NCI-H748 (cell line): ENCODE measurements around the gene NCS1.
"Not testable (repeated sequence)": the region's sequence is repeated elsewhere in the genome, so short reads cannot be mapped to it uniquely, and the experiment has no call there.

Source experiments
- DNase-seq: peaks from one replicate; lab custom pipeline; 2025; ENCODE audit not compliant: unreplicated experiment; lab: John Stamatoyannopoulos, UW

The NCS1 gene

GRCh38 chr9:130235558-130236435 lies 63.6 kb downstream of the NCS1 start:
- DNase-seq = peak; percentile 72

- DNase-seq = no peak
Observed at GRCh38 chr9:130236436-130236985, 64.3 kb downstream of the NCS1 start.

- DNase-seq = no peak
Observed at GRCh38 chr9:130237076-130237475, 64.9 kb downstream of the NCS1 start.

- no peak for DNase-seq
Observed at GRCh38 chr9:130237763-130238524, 65.7 kb downstream of the NCS1 start.

GRCh38 chr9:130239363-130239695 lies 67.1 kb downstream of the NCS1 start:
- DNase-seq = no peak

GRCh38 chr9:130239741-130240241 lies 67.6 kb downstream of the NCS1 start:
- no peak for DNase-seq

- DNase-seq = peak; percentile 70
Observed at GRCh38 chr9:130240410-130241197, 68.4 kb downstream of the NCS1 start.

- DNase-seq = no peak
Observed at GRCh38 chr9:130241198-130241535, 69.0 kb downstream of the NCS1 start.

- no peak for DNase-seq
Observed at GRCh38 chr9:130242270-130243014, 70.2 kb downstream of the NCS1 start.

- DNase-seq = peak; percentile 81
Observed at GRCh38 chr9:130243015-130243881, 71.0 kb downstream of the NCS1 start.

- no peak for DNase-seq
Observed at GRCh38 chr9:130243882-130244170, 71.6 kb downstream of the NCS1 start.

GRCh38 chr9:130244548-130245165 lies 72.5 kb downstream of the NCS1 start:
- no peak for DNase-seq

GRCh38 chr9:130245474-130245873 lies 73.3 kb downstream of the NCS1 start:
- no peak for DNase-seq

- no peak for DNase-seq
Observed at GRCh38 chr9:130246126-130246525, 73.9 kb downstream of the NCS1 start.

GRCh38 chr9:130254747-130255630 lies 82.8 kb downstream of the NCS1 start:
- peak; percentile 44 for DNase-seq

GRCh38 chr9:130255631-130256134 lies 83.5 kb downstream of the NCS1 start:
- no peak for DNase-seq

- DNase-seq = peak; percentile 14
Observed at GRCh38 chr9:130256644-130257043, 84.4 kb downstream of the NCS1 start.

- DNase-seq = not testable (repeated sequence)
Observed at GRCh38 chr9:130258137-130258536, 85.9 kb downstream of the NCS1 start.
